Adipocyte (in vitro differentiated cells): ENCODE results near the gene ILF3.

Source experiments
- DNase-seq: peaks from one replicate; pipeline ENCODE4 v3.0.0-alpha.2; 2015; ENCODE audit warnings: low read depth
- H3K27me3 ChIP-seq: replicated peaks from 2 replicates; pipeline ENCODE4 v1.7.0; 2013; ENCODE audit warnings: mild to moderate bottlenecking, low read length, moderate library complexity; ENCODE audit not compliant: control insufficient read depth, insufficient read depth
- H3K36me3 ChIP-seq: 2 replicates; pipeline ENCODE4 v1.7.0; 2013; ENCODE audit warnings: low read length, mild to moderate bottlenecking, moderate library complexity; ENCODE audit not compliant: control insufficient read depth, insufficient read depth, severe bottlenecking
- H3K4me1 ChIP-seq: 2 replicates; pipeline ENCODE4 v1.7.0; 2013; ENCODE audit warnings: mild to moderate bottlenecking, low read length, moderate library complexity; ENCODE audit not compliant: control insufficient read depth, insufficient read depth
- H3K4me3 ChIP-seq: 2 replicates; pipeline ENCODE4 v1.7.0; 2013; ENCODE audit warnings: mild to moderate bottlenecking, low read length, moderate library complexity
- H3K9ac ChIP-seq: 2 replicates; pipeline ENCODE4 v1.7.0; 2013; ENCODE audit warnings: mild to moderate bottlenecking, low read length, moderate library complexity
- H3K9me3 ChIP-seq: 2 replicates; pipeline ENCODE4 v1.7.0; 2013; ENCODE audit warnings: mild to moderate bottlenecking, low read length, moderate library complexity; ENCODE audit not compliant: control insufficient read depth

The ILF3 gene

GRCh38 chr19:10688545-10689280 lies 34.6 kb downstream of the ILF3 start:
- Histone ChIP-seq H3K36me3 (peaks cover 83% of the 10 kb centered on the region), H3K9ac (no peak overlapping the region), H3K4me3 (no peak overlapping the region), H3K27me3 (no peaks in the 10 kb centered on the region), H3K9me3 (no peaks in the 10 kb centered on the region), H3K4me1 (peaks cover 16% of the 10 kb centered on the region)
- no peak for DNase-seq

- Histone ChIP-seq H3K9me3 (no peaks in the 10 kb centered on the region), H3K4me1 (peaks cover 20% of the 10 kb centered on the region), H3K36me3 (peaks cover 66% of the 10 kb centered on the region)
These were observed 36.2 kb downstream of the ILF3 start for GRCh38 chr19:10690341-10690781.

GRCh38 chr19:10691178-10691881 lies 37.2 kb downstream of the ILF3 start:
- H3K4me3 ChIP-seq: no peak overlapping the region
- DNase-seq: no peak
- H3K36me3 ChIP-seq: peaks cover 59% of the 10 kb centered on the region
- no peak overlapping the region for H3K9ac ChIP-seq
- no peaks in the 10 kb centered on the region for H3K9me3 ChIP-seq
- H3K4me1 ChIP-seq: peaks cover 21% of the 10 kb centered on the region
- H3K27me3 ChIP-seq: no peaks in the 10 kb centered on the region

More at GRCh38 chr19:10690341-10690781, 36.2 kb downstream of the ILF3 start:
- H3K4me3 ChIP-seq: no peak overlapping the region
- peak; percentile 62 for DNase-seq
- no peaks in the 10 kb centered on the region for H3K27me3 ChIP-seq
- no peak overlapping the region for H3K9ac ChIP-seq

GRCh38 chr19:10691883-10692282 lies 37.7 kb downstream of the ILF3 start:
- Histone ChIP-seq H3K36me3 (peaks cover 54% of the 10 kb centered on the region), H3K4me3 (no peak overlapping the region), H3K9ac (no peak overlapping the region), H3K4me1 (peaks cover 16% of the 10 kb centered on the region), H3K27me3 (no peaks in the 10 kb centered on the region), H3K9me3 (no peaks in the 10 kb centered on the region)
- DNase-seq: no peak

GRCh38 chr19:10692673-10693264 lies 38.6 kb downstream of the ILF3 start:
- Histone ChIP-seq H3K4me3 (no peak overlapping the region), H3K4me1 (peaks cover 16% of the 10 kb centered on the region), H3K27me3 (no peaks in the 10 kb centered on the region), H3K9me3 (no peaks in the 10 kb centered on the region), H3K36me3 (peaks cover 48% of the 10 kb centered on the region), H3K9ac (no peak overlapping the region)
- DNase-seq: no peak

- Histone ChIP-seq H3K4me3 (no peak overlapping the region), H3K27me3 (no peaks in the 10 kb centered on the region), H3K9me3 (no peaks in the 10 kb centered on the region), H3K36me3 (peaks cover 28% of the 10 kb centered on the region), H3K9ac (no peak overlapping the region), H3K4me1 (peaks cover 13% of the 10 kb centered on the region)
- DNase-seq: no peak
These were observed 40.7 kb downstream of the ILF3 start for GRCh38 chr19:10694706-10695307.

GRCh38 chr19:10695401-10696398 lies 41.6 kb downstream of the ILF3 start:
- peak; percentile 97 for DNase-seq
- no peak overlapping the region for H3K9ac ChIP-seq
- no peaks in the 10 kb centered on the region for H3K27me3 ChIP-seq
- peaks cover 6% of the 10 kb centered on the region for H3K4me1 ChIP-seq
- peak overlapping the region; percentile 69 for H3K4me3 ChIP-seq
- peaks cover 19% of the 10 kb centered on the region for H3K36me3 ChIP-seq
- H3K9me3 ChIP-seq: no peaks in the 10 kb centered on the region

- Histone ChIP-seq H3K36me3 (no peaks in the 10 kb centered on the region), H3K9me3 (no peaks in the 10 kb centered on the region), H3K27me3 (no peaks in the 10 kb centered on the region), H3K4me3 (no peak overlapping the region), H3K9ac (no peak overlapping the region), H3K4me1 (peaks cover 13% of the 10 kb centered on the region)
- peak; percentile 68 for DNase-seq
These were observed 45.6 kb downstream of the ILF3 start for GRCh38 chr19:10699650-10700335.

GRCh38 chr19:10701955-10702525 lies 47.9 kb downstream of the ILF3 start:
- DNase-seq: no peak

GRCh38 chr19:10706990-10707389 lies 52.8 kb downstream of the ILF3 start:
- H3K27me3 ChIP-seq: no peaks in the 10 kb centered on the region
- no peaks in the 10 kb centered on the region for H3K9me3 ChIP-seq
- no peak overlapping the region for H3K9ac ChIP-seq
- H3K36me3 ChIP-seq: peaks cover 22% of the 10 kb centered on the region
- H3K4me3 ChIP-seq: no peak overlapping the region
- DNase-seq: no peak
- H3K4me1 ChIP-seq: peaks cover 4% of the 10 kb centered on the region

More at GRCh38 chr19:10701955-10702525, 47.9 kb downstream of the ILF3 start:
- no peaks in the 10 kb centered on the region for H3K27me3 ChIP-seq
- peak overlapping the region; percentile 98 for H3K4me3 ChIP-seq
- H3K9me3 ChIP-seq: no peaks in the 10 kb centered on the region
- peaks cover 1% of the 10 kb centered on the region for H3K36me3 ChIP-seq
- H3K4me1 ChIP-seq: peaks cover 7% of the 10 kb centered on the region
- peak overlapping the region; percentile 95 for H3K9ac ChIP-seq
